Measurements from ENCODE around the gene NPHP3.

DNA sequence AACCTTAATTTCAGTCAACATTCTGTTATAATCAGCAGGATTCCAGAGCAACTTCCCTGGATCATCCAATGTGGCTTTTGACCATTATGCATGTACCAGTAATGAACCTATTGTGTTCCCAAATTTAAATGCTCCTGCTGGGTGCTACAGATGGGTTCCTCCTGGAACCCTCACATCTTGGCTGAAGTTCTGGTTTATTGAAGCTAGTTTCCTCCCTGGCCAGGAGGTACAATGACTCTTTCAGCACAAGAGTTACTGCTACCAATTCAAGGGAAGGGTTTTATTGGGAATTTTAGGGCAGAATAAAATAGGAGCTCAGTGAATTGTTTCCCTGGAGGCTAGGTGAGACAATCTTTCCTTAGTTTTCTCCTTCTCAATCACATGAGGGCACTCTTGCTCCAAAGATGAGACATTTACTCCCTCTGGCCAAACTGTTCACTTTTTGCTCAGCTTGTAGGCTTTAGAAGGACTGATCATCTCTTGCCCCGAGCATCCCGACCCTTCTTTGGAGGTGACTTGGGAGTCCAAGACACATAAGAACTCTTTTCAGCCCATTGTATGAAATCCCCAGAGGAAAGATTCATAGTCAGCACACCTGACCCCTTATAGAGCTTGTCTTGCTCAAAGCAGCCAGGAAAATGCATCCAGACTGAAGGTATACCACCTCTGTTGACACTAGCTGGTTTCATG, 8.8 kb upstream of the NPHP3 start:
- no peak for TF ChIP-seq POLR2AphosphoS5 (IDR thresholded peaks at IDR 0.05; ENCODE audit: low read depth)
- TF ChIP-seq, protein P1, sequence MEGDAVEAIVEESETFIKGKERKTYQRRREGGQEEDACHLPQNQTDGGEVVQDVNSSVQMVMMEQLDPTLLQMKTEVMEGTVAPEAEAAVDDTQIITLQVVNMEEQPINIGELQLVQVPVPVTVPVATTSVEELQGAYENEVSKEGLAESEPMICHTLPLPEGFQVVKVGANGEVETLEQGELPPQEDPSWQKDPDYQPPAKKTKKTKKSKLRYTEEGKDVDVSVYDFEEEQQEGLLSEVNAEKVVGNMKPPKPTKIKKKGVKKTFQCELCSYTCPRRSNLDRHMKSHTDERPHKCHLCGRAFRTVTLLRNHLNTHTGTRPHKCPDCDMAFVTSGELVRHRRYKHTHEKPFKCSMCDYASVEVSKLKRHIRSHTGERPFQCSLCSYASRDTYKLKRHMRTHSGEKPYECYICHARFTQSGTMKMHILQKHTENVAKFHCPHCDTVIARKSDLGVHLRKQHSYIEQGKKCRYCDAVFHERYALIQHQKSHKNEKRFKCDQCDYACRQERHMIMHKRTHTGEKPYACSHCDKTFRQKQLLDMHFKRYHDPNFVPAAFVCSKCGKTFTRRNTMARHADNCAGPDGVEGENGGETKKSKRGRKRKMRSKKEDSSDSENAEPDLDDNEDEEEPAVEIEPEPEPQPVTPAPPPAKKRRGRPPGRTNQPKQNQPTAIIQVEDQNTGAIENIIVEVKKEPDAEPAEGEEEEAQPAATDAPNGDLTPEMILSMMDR (IDR thresholded peaks at IDR 0.05; ENCODE audit: insufficient read depth, low read length) = no peak
- TF ChIP-seq GABPA (IDR thresholded peaks at IDR 0.05; ENCODE audit: low read depth) = no peak
- TF ChIP-seq, protein P2, sequence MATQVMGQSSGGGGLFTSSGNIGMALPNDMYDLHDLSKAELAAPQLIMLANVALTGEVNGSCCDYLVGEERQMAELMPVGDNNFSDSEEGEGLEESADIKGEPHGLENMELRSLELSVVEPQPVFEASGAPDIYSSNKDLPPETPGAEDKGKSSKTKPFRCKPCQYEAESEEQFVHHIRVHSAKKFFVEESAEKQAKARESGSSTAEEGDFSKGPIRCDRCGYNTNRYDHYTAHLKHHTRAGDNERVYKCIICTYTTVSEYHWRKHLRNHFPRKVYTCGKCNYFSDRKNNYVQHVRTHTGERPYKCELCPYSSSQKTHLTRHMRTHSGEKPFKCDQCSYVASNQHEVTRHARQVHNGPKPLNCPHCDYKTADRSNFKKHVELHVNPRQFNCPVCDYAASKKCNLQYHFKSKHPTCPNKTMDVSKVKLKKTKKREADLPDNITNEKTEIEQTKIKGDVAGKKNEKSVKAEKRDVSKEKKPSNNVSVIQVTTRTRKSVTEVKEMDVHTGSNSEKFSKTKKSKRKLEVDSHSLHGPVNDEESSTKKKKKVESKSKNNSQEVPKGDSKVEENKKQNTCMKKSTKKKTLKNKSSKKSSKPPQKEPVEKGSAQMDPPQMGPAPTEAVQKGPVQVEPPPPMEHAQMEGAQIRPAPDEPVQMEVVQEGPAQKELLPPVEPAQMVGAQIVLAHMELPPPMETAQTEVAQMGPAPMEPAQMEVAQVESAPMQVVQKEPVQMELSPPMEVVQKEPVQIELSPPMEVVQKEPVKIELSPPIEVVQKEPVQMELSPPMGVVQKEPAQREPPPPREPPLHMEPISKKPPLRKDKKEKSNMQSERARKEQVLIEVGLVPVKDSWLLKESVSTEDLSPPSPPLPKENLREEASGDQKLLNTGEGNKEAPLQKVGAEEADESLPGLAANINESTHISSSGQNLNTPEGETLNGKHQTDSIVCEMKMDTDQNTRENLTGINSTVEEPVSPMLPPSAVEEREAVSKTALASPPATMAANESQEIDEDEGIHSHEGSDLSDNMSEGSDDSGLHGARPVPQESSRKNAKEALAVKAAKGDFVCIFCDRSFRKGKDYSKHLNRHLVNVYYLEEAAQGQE (IDR thresholded peaks at IDR 0.05; ENCODE audit: insufficient replicate concordance, low read depth) = no peak
- TF ChIP-seq SPI1 (IDR thresholded peaks at IDR 0.05; ENCODE audit: borderline replicate concordance, low read depth) = no peak
